GM12874 (cell line): ENCODE results near the gene SYN1.

ENCODE experiments used
- CTCF ChIP-seq: IDR thresholded peaks from 2 replicates; pipeline ENCODE4 v1.5.1; 2011; ENCODE audit warnings: low read depth, mild to moderate bottlenecking, control low read depth, low read length, moderate library complexity; ENCODE audit not compliant: insufficient read depth

SYN1 gene

GRCh38 chrX:47618923-47619485 lies 653 bp downstream of the SYN1 start:
- no peak for TF ChIP-seq CTCF

- no peak for TF ChIP-seq CTCF
Measured at GRCh38 chrX:47614618-47615017, 5.0 kb downstream of the SYN1 start.

- TF ChIP-seq CTCF = no peak
Measured at GRCh38 chrX:47613082-47613481, 6.6 kb downstream of the SYN1 start.

- TF ChIP-seq CTCF = no peak
Measured at GRCh38 chrX:47612418-47612817, 7.2 kb downstream of the SYN1 start.

GRCh38 chrX:47611926-47612325 lies 7.7 kb downstream of the SYN1 start:
- TF ChIP-seq CTCF = no peak

- no peak for TF ChIP-seq CTCF
Measured at GRCh38 chrX:47611489-47611888, 8.2 kb downstream of the SYN1 start.

- TF ChIP-seq CTCF = no peak
Measured at GRCh38 chrX:47610511-47610910, 9.1 kb downstream of the SYN1 start.
